HepG2 (cell line): ENCODE results near the gene LCN2. TPM values are rescaled to one million over a fixed set of nuclear protein-coding genes. Genes with fewer than 3 reads are reported as not detected.

Experiments used
- ATAC-seq: fragments of 200-7000 bp; cut with Tn5 transposase; 3 replicates; pipeline ENCODE4 v1.9.1; 2020; ENCODE audit warnings: mild to moderate bottlenecking, moderate library complexity
- BruUV-seq: library from RNA; stranded (reverse); fragments of 400-500 nt; replicated peaks from 2 replicates; lab custom pipeline; 2021; lab: Mats Ljungman, UMichigan
- CTCF ChIA-PET: fragments of 300-600 bp; formaldehyde crosslinking; extraction: SDS; loops from one replicate; lab custom pipeline; 2021; ENCODE audit warnings: low total read pairs, inconsistent platforms, low intra/inter-chr PET ratio; lab: Yijun Ruan, JAX
- POLR2A ChIA-PET: fragments of 350-600 bp; sonication (Branson Sonifier 250); formaldehyde crosslinking; loops from one replicate; lab custom pipeline; 2020; ENCODE audit warnings: antibody characterized with exemption, inconsistent platforms; lab: Yijun Ruan, JAX
- DNase-seq: peaks from one replicate; pipeline ENCODE4 v3.0.0-alpha.2; 2015; ENCODE audit warnings: low spot score
- FAIRE-seq: peaks from 3 replicates; lab custom pipeline; 2011; peaks lifted over from hg19 to GRCh38; lab: Jason Lieb, UNC
- H2AFZ ChIP-seq: one replicate; pipeline ENCODE4 v1.6.1; 2011; ENCODE audit warnings: low read length, inconsistent platforms
- H3K27ac ChIP-seq: fragments of 300-600 bp; 3 replicates; pipeline ENCODE4 v1.8.0; 2011; ENCODE audit warnings: mixed run types, mild to moderate bottlenecking, mixed read lengths, low read length, inconsistent platforms; ENCODE audit not compliant: insufficient read depth; ENCODE audit errors: extremely low read length
- H3K27me3 ChIP-seq, 2 experiments: fragments of 200-600 bp in 1 of 2; 2 replicates in 1 of 2; 3 replicates in 1 of 2; pipeline versions ENCODE4 v1.6.0 to v1.8.0; 2011; ENCODE audit warnings: low read length in 2 of 2, mild to moderate bottlenecking in 2 of 2, moderate library complexity in 2 of 2, inconsistent platforms in 1 of 2; ENCODE audit not compliant: insufficient read depth in 2 of 2, control insufficient read depth in 1 of 2
- H3K36me3 ChIP-seq, 2 experiments: fragments of 200-600 bp in 1 of 2; replicated peaks in 1 of 2; 2 replicates in 1 of 2; 3 replicates in 1 of 2; pipeline versions ENCODE4 v1.5.1 to v1.8.0; 2011; ENCODE audit warnings: low read length in 2 of 2, inconsistent platforms in 1 of 2; ENCODE audit not compliant: insufficient read depth in 2 of 2, control insufficient read depth in 1 of 2
- H3K4me1 ChIP-seq: 2 replicates; pipeline ENCODE4 v1.5.1; 2012; ENCODE audit warnings: low read length, inconsistent platforms; ENCODE audit not compliant: insufficient read depth
- H3K4me2 ChIP-seq: 2 replicates; pipeline ENCODE4 v1.6.0; 2011; ENCODE audit warnings: low read depth, low read length, inconsistent platforms
- H3K4me3 ChIP-seq, 3 experiments: fragments of 200-600 bp in 1 of 3; sonication (generic), shearing (Covaris generic) in 1 of 3; replicated peaks in 1 of 3; 2 replicates each; pipeline ENCODE4 v1.5.1; 2011 to 2016; ENCODE audit warnings: low read length in 3 of 3, inconsistent platforms in 2 of 3, low read depth in 2 of 3, mild to moderate bottlenecking in 2 of 3, control low read depth in 1 of 3, mixed read lengths in 1 of 3; ENCODE audit not compliant: insufficient read depth in 1 of 3
- H3K79me2 ChIP-seq: one replicate; pipeline ENCODE4 v1.6.1; 2011; ENCODE audit warnings: low read length, inconsistent platforms; ENCODE audit not compliant: insufficient read depth
- H3K9ac ChIP-seq: 2 replicates; pipeline ENCODE4 v1.6.0; 2011; ENCODE audit warnings: mild to moderate bottlenecking, low read depth, low read length, inconsistent platforms; ENCODE audit not compliant: insufficient read depth
- H3K9me3 ChIP-seq: 2 replicates; pipeline ENCODE4 v1.5.1; 2012; ENCODE audit warnings: mild to moderate bottlenecking, low read length
- H4K20me1 ChIP-seq: 2 replicates; pipeline ENCODE4 v1.6.0; 2011; ENCODE audit warnings: inconsistent platforms, mild to moderate bottlenecking, low read length, moderate library complexity; ENCODE audit not compliant: insufficient read depth
- CBX1 ChIP-seq: IDR thresholded peaks from one replicate; pipeline ENCODE4 v1.6.1; 2016; ENCODE audit warnings: antibody characterized with exemption, low read depth
- CREM ChIP-seq, 2 experiments: sonication (generic) in 1 of 2; formaldehyde crosslinking in 1 of 2; IDR thresholded peaks; 2 replicates each; pipeline versions ENCODE4 v1.4.0 to v1.6.1; 2016 to 2020; ENCODE audit warnings: antibody characterized with exemption in 1 of 2, mild to moderate bottlenecking in 1 of 2, missing genetic modification reagents in 1 of 2
- DNMT1 ChIP-seq: sonication (generic); formaldehyde crosslinking; IDR thresholded peaks from 2 replicates; pipeline ENCODE4 v1.5.1; 2020; ENCODE audit warnings: mild to moderate bottlenecking, missing genetic modification reagents
- FLYWCH1 ChIP-seq: sonication (generic); formaldehyde crosslinking; IDR thresholded peaks from 2 replicates; pipeline ENCODE4 v1.8.1; 2023; ENCODE audit warnings: mild to moderate bottlenecking, missing genetic modification reagents
- HNRNPLL ChIP-seq: fragments of 200-400 bp; formaldehyde crosslinking; IDR thresholded peaks from 2 replicates; pipeline ENCODE4 v1.6.1; 2017; ENCODE audit warnings: mild to moderate bottlenecking, low read depth, low read length; ENCODE audit not compliant: poor library complexity, severe bottlenecking
- ISL2 ChIP-seq: sonication (generic); formaldehyde crosslinking; IDR thresholded peaks from 2 replicates; pipeline ENCODE4 v1.5.0; 2020; ENCODE audit warnings: missing genetic modification reagents
- ZMYM2 ChIP-seq: sonication (generic); formaldehyde crosslinking; IDR thresholded peaks from 2 replicates; pipeline ENCODE4 v1.8.0; 2022; ENCODE audit warnings: mild to moderate bottlenecking, missing genetic modification reagents
- ZNF362 ChIP-seq: sonication (generic); formaldehyde crosslinking; IDR thresholded peaks from 2 replicates; pipeline ENCODE4 v1.4.0; 2020; ENCODE audit warnings: missing genetic modification reagents, mild to moderate bottlenecking, borderline replicate concordance
- ZNF367 ChIP-seq: sonication (generic); formaldehyde crosslinking; IDR thresholded peaks from 2 replicates; pipeline ENCODE4 v1.4.0; 2020; ENCODE audit warnings: missing genetic modification reagents, borderline replicate concordance
- ZNF577 ChIP-seq: sonication (generic); formaldehyde crosslinking; IDR thresholded peaks from 2 replicates; pipeline ENCODE4 v1.4.0; 2020; ENCODE audit warnings: mild to moderate bottlenecking, low read depth, missing genetic modification reagents, borderline replicate concordance
- ZNF841 ChIP-seq: sonication (generic); formaldehyde crosslinking; IDR thresholded peaks from 2 replicates; pipeline ENCODE4 v1.8.1; 2023; ENCODE audit warnings: missing genetic modification reagents, borderline replicate concordance
- WGBS: methylation state at CpG from one replicate; pipeline ENCODE4 v1.1.6; 2017; ENCODE audit warnings: low lambda C conversion rate; 5-methylcytosine and 5-hydroxymethylcytosine counted together
- in situ Hi-C: cut with HindIII; loops from 2 replicates; pipeline ENCODE4 v1.10.0; 2017; ENCODE audit warnings: low pct_unique_long_range_greater_than_20kb; ENCODE audit not compliant: extremely low pct_ligation_motif_present
- intact Hi-C: fragments of 100-400 bp; cut with micrococcal nuclease; formaldehyde crosslinking; loops from one replicate; pipeline ENCODE4 v1.10.0; 2022; ENCODE audit not compliant: unreplicated experiment
- polyA plus RNA-seq, 8 experiments: library from polyadenylated mRNA; depleted of rRNA in 3 of 8; stranded (reverse) in 7 of 8; unstranded in 1 of 8; fragments of >200 nt; fragmentation: Illumina TruSeq in 4 of 8; extraction: Trizol in 4 of 8; gene quantifications; 2 replicates each; pipeline versions ENCODE4 v1.2.1 to v1.2.3, GENCODE V29; 2011 to 2016; ENCODE audit warnings: low read depth in 4 of 8, missing spikeins in 1 of 8, mixed read lengths in 1 of 8; ENCODE audit not compliant: insufficient read depth in 1 of 8
- total RNA-seq, 5 experiments: library from RNA; depleted of rRNA; stranded (reverse); fragments of >200 nt; fragmentation: Illumina TruSeq; extraction: Trizol; gene quantifications; 2 replicates each; pipeline ENCODE4 v1.2.3, GENCODE V29; 2016; ENCODE audit warnings: low read depth in 1 of 5
- TF ChIP-seq, protein P1 (sequence below): sonication (generic); formaldehyde crosslinking; IDR thresholded peaks from 2 replicates; pipeline ENCODE4 v1.4.0; 2020; ENCODE audit warnings: missing genetic modification reagents
- TF ChIP-seq, protein P2 (sequence below): sonication (generic); formaldehyde crosslinking; IDR thresholded peaks from 2 replicates; pipeline ENCODE4 v1.5.1; 2020; ENCODE audit warnings: missing genetic modification reagents, mild to moderate bottlenecking, borderline replicate concordance
- TF ChIP-seq, protein P3 (sequence below): sonication (generic); formaldehyde crosslinking; IDR thresholded peaks from 2 replicates; pipeline ENCODE4 v1.4.0; 2020; ENCODE audit warnings: missing genetic modification reagents

Gene LCN2
- total and polyA plus RNA-seq, 2 of the 13 experiments (the other 11 are each of a cell fraction or from before 2014, with no cell fraction given), result 0.38 to 1.4 TPM

GRCh38 chr9:128191406-128192046, 42.3 kb downstream of the LCN2 start, which contains the start of gene CIZ1:
Gene CIZ1, minus strand, starts transcription at chr9:128191572. Its CDS starts 715 bp downstream, at chr9:128190857.
- WGBS, result 2% methylated on average over 33 of the region's 71 CpGs
- CTCF ChIA-PET, result interaction anchor here (1.2 kb wide), 1 partner anchor 67 kb away, joined by 3 read pairs; no protein-coding TSS in a partner anchor
- intact Hi-C loops, result no loop called here
- TF ChIP-seq, protein P1, sequence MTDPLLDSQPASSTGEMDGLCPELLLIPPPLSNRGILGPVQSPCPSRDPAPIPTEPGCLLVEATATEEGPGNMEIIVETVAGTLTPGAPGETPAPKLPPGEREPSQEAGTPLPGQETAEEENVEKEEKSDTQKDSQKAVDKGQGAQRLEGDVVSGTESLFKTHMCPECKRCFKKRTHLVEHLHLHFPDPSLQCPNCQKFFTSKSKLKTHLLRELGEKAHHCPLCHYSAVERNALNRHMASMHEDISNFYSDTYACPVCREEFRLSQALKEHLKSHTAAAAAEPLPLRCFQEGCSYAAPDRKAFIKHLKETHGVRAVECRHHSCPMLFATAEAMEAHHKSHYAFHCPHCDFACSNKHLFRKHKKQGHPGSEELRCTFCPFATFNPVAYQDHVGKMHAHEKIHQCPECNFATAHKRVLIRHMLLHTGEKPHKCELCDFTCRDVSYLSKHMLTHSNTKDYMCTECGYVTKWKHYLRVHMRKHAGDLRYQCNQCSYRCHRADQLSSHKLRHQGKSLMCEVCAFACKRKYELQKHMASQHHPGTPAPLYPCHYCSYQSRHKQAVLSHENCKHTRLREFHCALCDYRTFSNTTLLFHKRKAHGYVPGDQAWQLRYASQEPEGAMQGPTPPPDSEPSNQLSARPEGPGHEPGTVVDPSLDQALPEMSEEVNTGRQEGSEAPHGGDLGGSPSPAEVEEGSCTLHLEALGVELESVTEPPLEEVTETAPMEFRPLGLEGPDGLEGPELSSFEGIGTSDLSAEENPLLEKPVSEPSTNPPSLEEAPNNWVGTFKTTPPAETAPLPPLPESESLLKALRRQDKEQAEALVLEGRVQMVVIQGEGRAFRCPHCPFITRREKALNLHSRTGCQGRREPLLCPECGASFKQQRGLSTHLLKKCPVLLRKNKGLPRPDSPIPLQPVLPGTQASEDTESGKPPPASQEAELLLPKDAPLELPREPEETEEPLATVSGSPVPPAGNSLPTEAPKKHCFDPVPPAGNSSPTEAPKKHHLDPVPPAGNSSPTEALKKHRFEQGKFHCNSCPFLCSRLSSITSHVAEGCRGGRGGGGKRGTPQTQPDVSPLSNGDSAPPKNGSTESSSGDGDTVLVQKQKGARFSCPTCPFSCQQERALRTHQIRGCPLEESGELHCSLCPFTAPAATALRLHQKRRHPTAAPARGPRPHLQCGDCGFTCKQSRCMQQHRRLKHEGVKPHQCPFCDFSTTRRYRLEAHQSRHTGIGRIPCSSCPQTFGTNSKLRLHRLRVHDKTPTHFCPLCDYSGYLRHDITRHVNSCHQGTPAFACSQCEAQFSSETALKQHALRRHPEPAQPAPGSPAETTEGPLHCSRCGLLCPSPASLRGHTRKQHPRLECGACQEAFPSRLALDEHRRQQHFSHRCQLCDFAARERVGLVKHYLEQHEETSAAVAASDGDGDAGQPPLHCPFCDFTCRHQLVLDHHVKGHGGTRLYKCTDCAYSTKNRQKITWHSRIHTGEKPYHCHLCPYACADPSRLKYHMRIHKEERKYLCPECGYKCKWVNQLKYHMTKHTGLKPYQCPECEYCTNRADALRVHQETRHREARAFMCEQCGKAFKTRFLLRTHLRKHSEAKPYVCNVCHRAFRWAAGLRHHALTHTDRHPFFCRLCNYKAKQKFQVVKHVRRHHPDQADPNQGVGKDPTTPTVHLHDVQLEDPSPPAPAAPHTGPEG (CRISPR knock-in tag), result peak; percentile 72
- TF ChIP-seq, protein P2, sequence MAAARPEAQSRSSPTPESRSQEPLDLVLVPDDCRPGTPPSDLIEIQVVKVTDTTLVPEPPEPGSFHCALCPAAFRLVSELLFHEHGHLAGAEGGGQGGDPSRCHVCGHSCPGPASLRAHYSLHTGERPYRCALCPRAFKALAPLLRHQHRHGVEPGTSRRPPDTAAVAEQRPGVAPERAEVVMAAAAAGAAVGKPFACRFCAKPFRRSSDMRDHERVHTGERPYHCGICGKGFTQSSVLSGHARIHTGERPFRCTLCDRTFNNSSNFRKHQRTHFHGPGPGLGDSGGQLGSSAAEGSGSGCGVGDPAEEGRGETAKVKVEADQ (CRISPR knock-in tag), result peak; percentile 61; the same call in 1 of the 2 replicates
- TF ChIP-seq FLYWCH1 (no peak), HNRNPLL (peak; percentile 84), ZNF367 (CRISPR knock-in tag) (no peak), ZNF841 (CRISPR knock-in tag) (no peak), DNMT1 (CRISPR knock-in tag) (no peak; the same call in 1 of the 2 replicates), CBX1 (peak; percentile 30), CREM (IDR thresholded peaks at IDR 0.05) (no peak), CREM (CRISPR knock-in tag; IDR thresholded peaks at IDR 0.05) (no peak), ZMYM2 (0 out of 2 replicates have a peak, but pooled peaks have one; percentile 37), ZNF362 (CRISPR knock-in tag) (no peak), ZNF577 (CRISPR knock-in tag) (no peak), ISL2 (CRISPR knock-in tag) (peak; percentile 30; the same call in 1 of the 2 replicates)
- TF ChIP-seq, protein P3, sequence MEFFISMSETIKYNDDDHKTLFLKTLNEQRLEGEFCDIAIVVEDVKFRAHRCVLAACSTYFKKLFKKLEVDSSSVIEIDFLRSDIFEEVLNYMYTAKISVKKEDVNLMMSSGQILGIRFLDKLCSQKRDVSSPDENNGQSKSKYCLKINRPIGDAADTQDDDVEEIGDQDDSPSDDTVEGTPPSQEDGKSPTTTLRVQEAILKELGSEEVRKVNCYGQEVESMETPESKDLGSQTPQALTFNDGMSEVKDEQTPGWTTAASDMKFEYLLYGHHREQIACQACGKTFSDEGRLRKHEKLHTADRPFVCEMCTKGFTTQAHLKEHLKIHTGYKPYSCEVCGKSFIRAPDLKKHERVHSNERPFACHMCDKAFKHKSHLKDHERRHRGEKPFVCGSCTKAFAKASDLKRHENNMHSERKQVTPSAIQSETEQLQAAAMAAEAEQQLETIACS (CRISPR knock-in tag), result peak; percentile 62

More at GRCh38 chr9:128191406-128192046, 42.3 kb downstream of the LCN2 start, which contains the start of gene CIZ1:
- peak; percentile 96 for ATAC-seq
- Histone ChIP-seq H3K4me2 (peak within 1 kb of the TSS; percentile 71), H2AFZ (no peak within 1 kb of the TSS), H3K4me1 (peaks cover 11% of the 10 kb centered on the region), H3K27ac (peak within 1 kb of the TSS; percentile 58), H3K27me3 (no peaks in the 10 kb centered on the region), H3K9ac (peak within 1 kb of the TSS; percentile 81), H3K9me3 (no peaks in the 10 kb centered on the region), H3K79me2 (peaks cover 9% of the 10 kb centered on the region), H3K36me3 (peaks cover 6 to 19% of the 10 kb centered on the region in 2 experiments; a peak in 4 of 5 replicates), H3K4me3 (peak within 1 kb of the TSS; percentile 75 to 95 (median 82)), H4K20me1 (no peaks in the 10 kb centered on the region)
- no peak for FAIRE-seq
- in situ Hi-C loops, result no loop called here
- POLR2A ChIA-PET, result interaction anchor here (0.7 to 1.3 kb wide), 3 partner anchors 16 to 39 kb away, joined by 3 to 5 read pairs (median 4); partner anchors contain the start of gene BBLN
- peak; percentile 43 for DNase-seq
- no TSS peak for BruUV-seq
